Adrenal gland (tissue), 12 donors: ENCODE measurements around the gene ZER1. TPM values are rescaled to one million over a fixed set of nuclear protein-coding genes. Genes with fewer than 3 reads are reported as not detected.
A peak's percentile ranks its signal among the peaks of the same experiment; 100 is the strongest.

ENCODE experiments used
- DNase-seq, 7 donors: peaks; one replicate each; pipeline ENCODE4 v3.0.0-alpha.2; 2019 to 2020
- H3K27ac ChIP-seq, 5 donors: fragments of 200-600 bp; sonication (generic) in 4 of 5; 1 replicate in 3 of 5; 2 replicates in 2 of 5; pipeline versions ENCODE4 v1.5.1 to v1.8.0; 2016 to 2020; ENCODE audit warnings: mild to moderate bottlenecking in 1 of 5
- H3K27me3 ChIP-seq: fragments of 200-600 bp; 2 replicates; pipeline ENCODE4 v1.8.0; 2021
- H3K36me3 ChIP-seq, 2 donors: fragments of 200-600 bp; replicated peaks in 1 of 2; 1 replicate in 1 of 2; 2 replicates in 1 of 2; pipeline versions ENCODE4 v1.5.1 to v1.8.0; 2018 to 2022
- H3K4me1 ChIP-seq, 2 donors: fragments of 200-600 bp; replicated peaks in 1 of 2; 1 replicate in 1 of 2; 2 replicates in 1 of 2; pipeline versions ENCODE4 v1.5.1 to v1.8.0; 2018 to 2021
- H3K4me3 ChIP-seq, 4 donors: fragments of 200-600 bp; sonication (generic) in 3 of 4; one replicate each; pipeline ENCODE4 v1.5.1; 2016 to 2018
- H3K9me3 ChIP-seq, 3 donors: fragments of 200-600 bp; sonication (generic) in 1 of 3; replicated peaks in 1 of 3; 1 replicate in 2 of 3; 2 replicates in 1 of 3; pipeline versions ENCODE4 v1.5.1 to v1.8.0; 2016 to 2021
- CTCF ChIP-seq, 6 experiments: fragments of 450-650 bp in 4 of 6; fragments of 200-600 bp in 2 of 6; sonication (generic) in 1 of 6; IDR thresholded peaks; 1 replicate in 5 of 6; 2 replicates in 1 of 6; pipeline versions ENCODE4 v1.5.1 to v1.8.0; 2016 to 2021; ENCODE audit warnings: antibody characterized with exemption in 6 of 6, mild to moderate bottlenecking in 2 of 6, moderate library complexity in 1 of 6
- POLR2A ChIP-seq, 2 donors: fragments of 450-650 bp; IDR thresholded peaks; one replicate each; pipeline ENCODE4 v1.6.1; 2017; ENCODE audit warnings: antibody characterized with exemption in 2 of 2, mild to moderate bottlenecking in 2 of 2, moderate library complexity in 1 of 2
- WGBS, 4 donors: extraction: QIAGEN DNeasy Blood & Tissue Kit in 2 of 4; methylation state at CpG; one replicate each; pipeline versions ENCODE4 v1.1.5 to v1.1.7; 2013 to 2017; 5-methylcytosine and 5-hydroxymethylcytosine counted together
- intact Hi-C, 2 donors: fragments of 100-400 bp; cut with DNase I; formaldehyde crosslinking; loops; one replicate each; pipeline versions ENCODE4 v1.14.1 to v1.15.0; 2022 to 2023
- polyA plus RNA-seq, 3 donors: library from polyadenylated mRNA; stranded (reverse); fragments of 200-250 nt in 2 of 3; fragments of 350-450 nt in 1 of 3; fragmentation: Illumina TruSeq in 1 of 3; extraction: RNeasy Lipid Tissue Mini Kit (QIAGEN cat#74804) in 1 of 3; gene quantifications; one replicate each; pipeline ENCODE4 v1.2.3, GENCODE V29; 2013 to 2014
- total RNA-seq, 9 donors: library from RNA; depleted of rRNA in 4 of 9; stranded (reverse); fragments of >200 nt in 4 of 9; fragments of 120-200 nt in 1 of 9; fragmentation: NEBNext Ultra II Directional in 1 of 9; extraction: Animal tissue kit (Norgen Biotek cat#: 25700) in 1 of 9; gene quantifications; one replicate each; pipeline versions ENCODE4 v1.1.0 to v1.2.4, GENCODE V29; 2013 to 2023
- donor health status: healthy with polysubstance abuse.
- donor health status: Bipolar disorder and iron deficiency.
- donor health status: DM: yes; HTN: yes; CAD: no.
- donor health status: DM: no; HTN: no; CAD: no.
- donor health status: DM: no; HTN: no; CAD: no.
- donor health status: DM: yes; HTN: yes; CAD: no.

ZER1 gene
- total and polyA plus RNA-seq, 12 donors: 17.0 to 131 (median 53.4) TPM

GRCh38 chr9:128727640-128728248 is 44.0 kb downstream of the ZER1 start:
- H3K27me3 ChIP-seq: no peaks in the 10 kb centered on the region

GRCh38 chr9:128724744-128725211 is 46.9 kb downstream of the ZER1 start:
- 14 to 30% (median 24%) methylated on average over 9 to 10 of the region's 10 CpGs for WGBS, 4 donors
- peak overlapping the region in 3 of 5 donors; percentile 1 to 78 (median 61) for H3K27ac ChIP-seq
- intact Hi-C loops: no loop called here
- peak; percentile 58 to 88 (median 78) for DNase-seq
- no peaks in the 10 kb centered on the region for H3K27me3 ChIP-seq
- H3K36me3 ChIP-seq: no peaks in the 10 kb centered on the region
- peak overlapping the region in 3 of 4 donors; percentile 40 to 75 (median 50) for H3K4me3 ChIP-seq
- no peaks in the 10 kb centered on the region for H3K9me3 ChIP-seq
- H3K4me1 ChIP-seq: peaks cover 3 to 6% of the 10 kb centered on the region in 2 donors
- TF ChIP-seq POLR2A (IDR thresholded peaks at IDR 0.05): no peak
- TF ChIP-seq CTCF (IDR thresholded peaks at IDR 0.05): no peak

More at GRCh38 chr9:128727640-128728248, 44.0 kb downstream of the ZER1 start:
- peaks cover 3 to 6% of the 10 kb centered on the region in 2 donors for H3K4me1 ChIP-seq
- H3K4me3 ChIP-seq: no peak overlapping the region
- H3K36me3 ChIP-seq: peaks cover 0 to 14% of the 10 kb centered on the region in 2 donors
- H3K27ac ChIP-seq: no peak overlapping the region
- intact Hi-C loops: no loop called here
- TF ChIP-seq CTCF (IDR thresholded peaks at IDR 0.05) (no peak), POLR2A (IDR thresholded peaks at IDR 0.05) (no peak)
- no peak for DNase-seq
- H3K9me3 ChIP-seq: no peaks in the 10 kb centered on the region
- 76 to 86% (median 80%) methylated on average over 5 of the region's 5 CpGs for WGBS, 4 donors

- DNase-seq: peak; percentile 95 to 99 (median 99)
- peak within 1 kb of the TSS in 4 of 5 donors; percentile 1 to 78 (median 32) for H3K27ac ChIP-seq
- intact Hi-C loops: no loop called here
These were observed 47.6 kb downstream of the ZER1 start, which contains the start of gene ZDHHC12 for GRCh38 chr9:128723866-128724743. ZDHHC12 (minus strand) TSS chr9:128724127; CDS start chr9:128724093, 34 bp downstream.

More at GRCh38 chr9:128723866-128724743, 47.6 kb downstream of the ZER1 start, which contains the start of gene ZDHHC12:
- Histone ChIP-seq H3K36me3 (no peaks in the 10 kb centered on the region), H3K4me1 (peaks cover 3 to 6% of the 10 kb centered on the region in 2 donors), H3K4me3 (peak within 1 kb of the TSS; percentile 40 to 75 (median 50)), H3K9me3 (no peaks in the 10 kb centered on the region), H3K27me3 (no peaks in the 10 kb centered on the region)
- TF ChIP-seq CTCF (IDR thresholded peaks at IDR 0.05) (peak in 1 of 6 experiments; percentile 21), POLR2A (IDR thresholded peaks at IDR 0.05) (peak; percentile 60 to 63)
- WGBS, 4 donors: 1 to 3% (median 2%) methylated on average over 20 to 68 of the region's 68 CpGs
